Measurements from ENCODE around the gene BRME1. TPM values are rescaled to one million over a fixed set of nuclear protein-coding genes. Genes with fewer than 3 reads are reported as not detected.

Gene BRME1
- total RNA-seq, 1 donor from 2014 or later: 15.0 TPM

- DNase-seq (ENCODE audit: low read depth, low spot score): no peak
- Mint-ChIP-seq H3K36me3 (ENCODE audit: low read depth) (peaks cover 6% of the 10 kb centered on the region), H3K9me3 (no peaks in the 10 kb centered on the region), H3K4me3 (no peak overlapping the region), H3K27ac (ENCODE audit: unreplicated experiment) (no peak overlapping the region), H3K27me3 (ENCODE audit: low read depth) (peaks cover 2% of the 10 kb centered on the region), H3K4me1 (peaks cover 8% of the 10 kb centered on the region)
- TF ChIP-seq CTCF (conservative IDR thresholded peaks at IDR 0.05): no peak
Observed at GRCh38 chr19:13930402-13930801, 24.5 kb upstream of the BRME1 start.

- Mint-ChIP-seq H3K4me1 (peaks cover 7% of the 10 kb centered on the region), H3K27ac (ENCODE audit: unreplicated experiment) (no peak overlapping the region), H3K36me3 (ENCODE audit: low read depth) (peaks cover 7% of the 10 kb centered on the region), H3K9me3 (no peaks in the 10 kb centered on the region), H3K4me3 (no peak overlapping the region), H3K27me3 (ENCODE audit: low read depth) (peaks cover 2% of the 10 kb centered on the region)
- no peak for TF ChIP-seq CTCF (conservative IDR thresholded peaks at IDR 0.05)
- no peak for DNase-seq (ENCODE audit: low read depth, low spot score)
Observed at GRCh38 chr19:13929956-13930355, 24.0 kb upstream of the BRME1 start.

- H3K4me1 Mint-ChIP-seq: peaks cover under 1% of the 10 kb centered on the region
- H3K36me3 Mint-ChIP-seq (ENCODE audit: low read depth): peaks cover 10% of the 10 kb centered on the region
- no peak overlapping the region for H3K27ac Mint-ChIP-seq (ENCODE audit: unreplicated experiment)
- H3K9me3 Mint-ChIP-seq: no peaks in the 10 kb centered on the region
- DNase-seq (ENCODE audit: low read depth, low spot score): no peak
- peaks cover 2% of the 10 kb centered on the region for H3K27me3 Mint-ChIP-seq (ENCODE audit: low read depth)
- no peak for TF ChIP-seq CTCF (conservative IDR thresholded peaks at IDR 0.05)
- no peak overlapping the region for H3K4me3 Mint-ChIP-seq
Observed at GRCh38 chr19:13929340-13929739, 23.4 kb upstream of the BRME1 start.

GRCh38 chr19:13926715-13927114, 20.8 kb upstream of the BRME1 start:
- H3K27ac Mint-ChIP-seq (ENCODE audit: unreplicated experiment): no peak overlapping the region
- H3K36me3 Mint-ChIP-seq (ENCODE audit: low read depth): peaks cover 21% of the 10 kb centered on the region
- no peak for DNase-seq (ENCODE audit: low read depth, low spot score)
- no peak overlapping the region for H3K4me3 Mint-ChIP-seq
- H3K9me3 Mint-ChIP-seq: no peaks in the 10 kb centered on the region
- H3K4me1 Mint-ChIP-seq: no peaks in the 10 kb centered on the region
- no peak for TF ChIP-seq CTCF (conservative IDR thresholded peaks at IDR 0.05)
- H3K27me3 Mint-ChIP-seq (ENCODE audit: low read depth): no peaks in the 10 kb centered on the region

GRCh38 chr19:13926010-13926409, 20.1 kb upstream of the BRME1 start:
- Mint-ChIP-seq H3K36me3 (ENCODE audit: low read depth) (peaks cover 28% of the 10 kb centered on the region), H3K9me3 (peaks cover 3% of the 10 kb centered on the region), H3K27ac (ENCODE audit: unreplicated experiment) (no peak overlapping the region), H3K27me3 (ENCODE audit: low read depth) (no peaks in the 10 kb centered on the region), H3K4me1 (peaks cover 4% of the 10 kb centered on the region), H3K4me3 (no peak overlapping the region)
- DNase-seq (ENCODE audit: low read depth, low spot score): no peak
- no peak for TF ChIP-seq CTCF (conservative IDR thresholded peaks at IDR 0.05)

All from neural crest cell (in vitro differentiated cells).